Activated naive CD4-positive, alpha-beta T cell treated with anti-CD3 and anti-CD28 coated beads, Interleukin-2, amount 50 U/mL, for 16 hours (primary cell): Measurements from ENCODE around the gene SIK3.
"Not testable (repeated sequence)": the region's sequence is repeated elsewhere in the genome, so short reads cannot be mapped to it uniquely, and the experiment has no call there.

Source experiments
- DNase-seq: peaks from one replicate; pipeline ENCODE4 v3.0.0-alpha.2; 2020

SIK3 gene

DNA sequence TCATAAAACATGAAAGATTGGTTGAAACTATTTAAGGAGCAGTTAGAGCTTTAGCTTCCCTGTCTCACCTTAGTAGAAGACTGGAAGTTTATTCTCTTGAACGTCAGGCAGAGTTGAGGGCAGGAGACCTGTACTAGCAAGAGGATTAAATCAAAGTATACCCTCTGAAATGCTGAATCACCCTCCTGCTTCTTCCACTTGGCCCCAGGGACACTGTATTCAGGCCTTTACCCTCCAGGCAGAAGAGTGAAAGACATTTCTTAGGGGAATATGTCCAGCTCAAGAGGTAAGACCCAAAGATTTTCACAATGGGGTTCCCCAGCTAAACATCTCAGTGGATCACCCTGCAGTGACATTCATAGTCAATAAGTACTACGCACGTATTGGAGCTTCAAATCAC lies 287.0 kb downstream of the SIK3 start:
- no peak for DNase-seq

- no peak for DNase-seq
These were observed 289.7 kb downstream of the SIK3 start for GRCh38 chr11:116808262-116809175.

DNA sequence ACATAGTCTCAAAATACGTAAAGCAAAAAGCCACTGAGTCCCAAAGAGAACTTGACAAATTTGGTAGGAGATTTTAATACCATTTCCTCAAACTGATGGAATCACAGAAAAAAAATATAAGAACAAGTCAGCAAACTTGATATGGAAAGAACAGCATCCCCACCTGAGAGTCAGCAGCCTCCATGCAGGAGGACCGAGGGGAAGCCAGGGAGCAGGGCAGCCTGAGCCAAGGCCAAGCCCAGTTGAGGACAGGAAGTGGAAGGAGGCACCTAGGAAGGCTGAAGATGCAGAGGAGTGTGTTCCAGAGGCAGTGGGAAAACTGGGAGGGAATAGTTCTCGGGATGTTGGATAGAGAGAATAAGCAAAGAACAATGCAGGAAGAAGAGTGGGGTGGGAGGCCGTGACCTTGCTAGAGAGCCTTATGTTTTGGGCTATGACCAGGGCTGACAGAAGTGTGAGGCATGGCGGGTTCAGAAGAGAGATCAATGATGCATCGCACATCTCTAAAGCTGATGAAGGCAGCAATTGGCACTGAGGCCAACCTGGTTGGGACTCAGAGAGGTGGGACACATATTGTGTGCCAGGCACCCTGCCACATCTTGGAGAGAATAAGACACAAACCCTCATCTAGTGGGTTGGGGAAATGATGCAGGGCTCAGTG lies 290.5 kb downstream of the SIK3 start:
- no peak for DNase-seq

- DNase-seq: no peak
These were observed 294.2 kb downstream of the SIK3 start for GRCh38 chr11:116804001-116804400.

- DNase-seq: not testable (repeated sequence)
These were observed 296.6 kb downstream of the SIK3 start for GRCh38 chr11:116801662-116802061.

- DNase-seq: no peak
These were observed 297.6 kb downstream of the SIK3 start for GRCh38 chr11:116800610-116801009.

DNA sequence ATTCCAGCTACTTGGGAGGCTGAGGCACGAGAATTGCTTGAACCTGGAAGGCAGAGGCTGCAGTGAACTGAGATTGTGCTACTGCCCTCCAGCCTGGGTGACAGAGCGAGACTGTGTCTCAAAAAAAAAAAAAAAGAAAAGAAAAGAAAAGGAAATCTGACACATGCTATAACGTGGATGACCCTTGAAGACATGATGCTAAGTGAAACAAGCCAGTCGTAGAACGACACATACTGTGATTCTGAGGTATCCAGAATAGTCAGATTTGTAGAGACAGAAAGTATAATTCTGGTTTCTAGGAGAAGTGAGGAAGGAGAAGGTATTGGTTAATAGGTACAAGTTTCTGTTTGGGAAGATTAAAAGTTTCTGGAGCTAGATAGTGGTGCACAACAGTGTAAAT lies 299.9 kb downstream of the SIK3 start:
- no peak for DNase-seq

- no peak for DNase-seq
These were observed 300.4 kb downstream of the SIK3 start for GRCh38 chr11:116797816-116798215.

- DNase-seq: no peak
These were observed 301.7 kb downstream of the SIK3 start for GRCh38 chr11:116796548-116796947.

DNA sequence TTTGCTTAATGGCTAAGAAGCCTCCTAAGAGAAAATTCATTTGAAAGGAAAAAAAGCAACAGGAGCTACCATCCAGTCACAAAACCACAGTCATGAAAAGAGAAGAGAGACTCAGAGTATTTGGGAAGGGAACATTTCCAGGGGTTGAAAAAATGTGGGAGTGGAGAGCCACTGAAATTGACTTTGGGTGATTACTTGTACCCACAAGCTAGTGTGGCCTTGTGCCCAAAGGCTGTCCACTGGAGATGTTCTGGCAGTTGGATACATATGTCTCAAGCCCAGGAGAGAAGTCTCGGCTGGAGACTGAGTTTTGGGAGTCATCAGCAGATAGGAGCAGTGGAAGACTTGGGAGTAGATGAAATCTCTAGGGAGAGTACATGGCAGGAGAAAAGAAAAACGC lies 303.4 kb downstream of the SIK3 start:
- DNase-seq: no peak

GRCh38 chr11:116793772-116794097 lies 304.5 kb downstream of the SIK3 start:
- no peak for DNase-seq
